GM23248 (cell line): ENCODE data around the gene ZMIZ1. TPM values are rescaled to one million over a fixed set of nuclear protein-coding genes. Genes with fewer than 3 reads are reported as not detected.

Experiments used
- DNase-seq: peaks from one replicate; pipeline ENCODE4 v3.0.0-alpha.2; 2015
- H2AFZ ChIP-seq: fragments of 200-600 bp; sonication (generic); 2 replicates; pipeline ENCODE4 v1.6.1; 2016; ENCODE audit warnings: antibody characterized with exemption
- H3F3A ChIP-seq: fragments of 200-600 bp; sonication (generic); 2 replicates; pipeline ENCODE4 v1.6.1; 2016; ENCODE audit warnings: mild to moderate bottlenecking, antibody characterized with exemption, mixed run types; ENCODE audit not compliant: insufficient read depth
- H3K27ac ChIP-seq: fragments of 200-600 bp; sonication (generic); 2 replicates; pipeline ENCODE4 v1.5.1; 2016; ENCODE audit warnings: mild to moderate bottlenecking
- H3K27me3 ChIP-seq: fragments of 200-600 bp; sonication (generic); replicated peaks from 2 replicates; pipeline ENCODE4 v1.6.1; 2016; ENCODE audit warnings: mild to moderate bottlenecking; ENCODE audit not compliant: insufficient read depth
- H3K36me3 ChIP-seq: fragments of 200-600 bp; sonication (generic); 2 replicates; pipeline ENCODE4 v1.6.1; 2016; ENCODE audit warnings: low read depth, mild to moderate bottlenecking
- H3K4me1 ChIP-seq: fragments of 200-600 bp; sonication (generic); 2 replicates; pipeline ENCODE4 v1.6.1; 2016; ENCODE audit warnings: mild to moderate bottlenecking; ENCODE audit not compliant: insufficient read depth
- H3K4me2 ChIP-seq: fragments of 200-600 bp; sonication (generic); one replicate; pipeline ENCODE4 v1.6.1; 2016; ENCODE audit warnings: mild to moderate bottlenecking; ENCODE audit not compliant: unreplicated experiment
- H3K4me3 ChIP-seq: fragments of 200-600 bp; sonication (generic); 2 replicates; pipeline ENCODE4 v1.5.1; 2016; ENCODE audit warnings: mild to moderate bottlenecking
- H3K79me2 ChIP-seq: fragments of 200-600 bp; sonication (generic); 2 replicates; pipeline ENCODE4 v1.6.1; 2016; ENCODE audit warnings: mild to moderate bottlenecking; ENCODE audit not compliant: insufficient read depth
- H3K9ac ChIP-seq: fragments of 200-600 bp; sonication (generic); 2 replicates; pipeline ENCODE4 v1.6.1; 2016; ENCODE audit warnings: mild to moderate bottlenecking
- H3K9me2 ChIP-seq: fragments of 200-600 bp; sonication (generic); 2 replicates; pipeline ENCODE4 v1.6.1; 2016; ENCODE audit warnings: mixed run types, mild to moderate bottlenecking, moderate library complexity; ENCODE audit not compliant: insufficient read depth
- H3K9me3 ChIP-seq: fragments of 200-600 bp; sonication (generic); one replicate; pipeline ENCODE4 v1.6.1; 2017; ENCODE audit warnings: low read depth
- H4K20me1 ChIP-seq: fragments of 200-600 bp; sonication (generic); 2 replicates; pipeline ENCODE4 v1.6.0; 2016; ENCODE audit not compliant: insufficient read depth
- EZH2 ChIP-seq: fragments of 200-600 bp; sonication (generic); IDR thresholded peaks from 2 replicates; pipeline ENCODE4 v1.6.1; 2018; ENCODE audit warnings: antibody characterized with exemption, mild to moderate bottlenecking; ENCODE audit not compliant: insufficient read depth, poor library complexity, severe bottlenecking
- EZH2phosphoT487 ChIP-seq: fragments of 200-600 bp; sonication (generic); IDR thresholded peaks from 2 replicates; pipeline ENCODE4 v1.6.1; 2018; ENCODE audit warnings: antibody characterized with exemption, moderate library complexity, mild to moderate bottlenecking, low read depth; ENCODE audit not compliant: insufficient read depth
- WGBS, 2 experiments: methylation state at CpG; one replicate each; pipeline ENCODE4 v1.1.6; 2015 to 2017; ENCODE audit warnings: low lambda C conversion rate in 2 of 2, low coverage in 1 of 2; ENCODE audit errors: missing lambda C conversion rate in 2 of 2; 5-methylcytosine and 5-hydroxymethylcytosine counted together
- in situ Hi-C: fragments of 300-500 bp; cut with MboI; formaldehyde crosslinking; loops from 2 replicates; pipeline ENCODE4 v1.15.0; 2020
- polyA plus RNA-seq: library from polyadenylated mRNA; unstranded; fragments of >200 nt; fragmentation: Nextera tagmentation; extraction: Ambion mirVana; gene quantifications from 2 replicates; pipeline ENCODE4 v1.2.1, GENCODE V29; 2016
- total RNA-seq: library from RNA; depleted of rRNA; stranded (reverse); fragments of >200 nt; shearing (Covaris generic); gene quantifications from 2 replicates; pipeline ENCODE4 v1.2.3, GENCODE V29; 2014

Gene ZMIZ1
- total and polyA plus RNA-seq, 2 experiments from 2014 or later, result 21.9 to 28.4 TPM

GRCh38 chr10:79163666-79163975 lies 94.9 kb downstream of the ZMIZ1 start:
- H3K79me2 ChIP-seq, result peaks cover 82% of the 10 kb centered on the region

GRCh38 chr10:79164075-79164474 lies 95.3 kb downstream of the ZMIZ1 start:
- peaks cover 37% of the 10 kb centered on the region for H3K4me1 ChIP-seq
- H3K9ac ChIP-seq, result peak overlapping the region; percentile 31; the same call in 1 of the 2 replicates
- TF ChIP-seq EZH2 (no peak), EZH2phosphoT487 (no peak)
- no peak for DNase-seq
- no peaks in the 10 kb centered on the region for H3K9me2 ChIP-seq
- peaks cover 12% of the 10 kb centered on the region for H3K36me3 ChIP-seq
- no peaks in the 10 kb centered on the region for H3K9me3 ChIP-seq
- no peak overlapping the region for H3K4me2 ChIP-seq
- H3K27me3 ChIP-seq, result no peaks in the 10 kb centered on the region
- WGBS, 2 experiments, result 95 to 97% methylated on average over 9 of the region's 9 CpGs
- peaks cover 82% of the 10 kb centered on the region for H3K79me2 ChIP-seq
- H3K4me3 ChIP-seq, result no peak overlapping the region
- H3F3A ChIP-seq, result peaks cover 10% of the 10 kb centered on the region
- in situ Hi-C loops, result no loop called here
- H2AFZ ChIP-seq, result no peak overlapping the region
- H3K27ac ChIP-seq, result peak overlapping the region; percentile 99
- no peaks in the 10 kb centered on the region for H4K20me1 ChIP-seq

More at GRCh38 chr10:79163666-79163975, 94.9 kb downstream of the ZMIZ1 start:
- Histone ChIP-seq H3K9me3 (no peaks in the 10 kb centered on the region), H2AFZ (no peak overlapping the region), H3K36me3 (peaks cover 12% of the 10 kb centered on the region), H3K4me2 (no peak overlapping the region), H3K4me3 (no peak overlapping the region), H3K9ac (peak overlapping the region; percentile 31; the same call in 1 of the 2 replicates), H3K27ac (peak overlapping the region; percentile 99), H3K4me1 (peaks cover 41% of the 10 kb centered on the region), H3K9me2 (no peaks in the 10 kb centered on the region), H3K27me3 (no peaks in the 10 kb centered on the region), H3F3A (peaks cover 12% of the 10 kb centered on the region), H4K20me1 (no peaks in the 10 kb centered on the region)
- in situ Hi-C loops, result no loop called here
- 97 to 98% methylated on average over 8 of the region's 8 CpGs for WGBS, 2 experiments
- DNase-seq, result no peak
- TF ChIP-seq EZH2phosphoT487, result no peak
- TF ChIP-seq EZH2, result no peak

GRCh38 chr10:79165070-79165778 lies 96.5 kb downstream of the ZMIZ1 start:
- peak; percentile 33 for DNase-seq
- Histone ChIP-seq H3K9ac (no peak overlapping the region), H3K9me2 (no peaks in the 10 kb centered on the region), H4K20me1 (no peaks in the 10 kb centered on the region), H3K4me2 (no peak overlapping the region), H3K4me1 (peaks cover 25% of the 10 kb centered on the region), H3K36me3 (peaks cover 21% of the 10 kb centered on the region), H3K27me3 (no peaks in the 10 kb centered on the region), H3F3A (peaks cover 7% of the 10 kb centered on the region; the same call in 1 of the 2 replicates), H2AFZ (no peak overlapping the region), H3K27ac (0 out of 2 replicates have a peak overlapping the region, but pooled peaks have one; percentile 21), H3K79me2 (peaks cover 91% of the 10 kb centered on the region), H3K9me3 (no peaks in the 10 kb centered on the region), H3K4me3 (no peak overlapping the region)
- TF ChIP-seq EZH2 (no peak), EZH2phosphoT487 (no peak)
- in situ Hi-C loops, result no loop called here
- 51 to 57% methylated on average over 11 of the region's 11 CpGs for WGBS, 2 experiments

- Histone ChIP-seq H3K4me3 (no peak overlapping the region), H3K9me3 (no peaks in the 10 kb centered on the region), H3F3A (peaks cover 5% of the 10 kb centered on the region; the same call in 1 of the 2 replicates), H3K79me2 (peaks cover 91% of the 10 kb centered on the region), H4K20me1 (no peaks in the 10 kb centered on the region), H3K9me2 (no peaks in the 10 kb centered on the region), H3K4me1 (peaks cover 14% of the 10 kb centered on the region), H3K27me3 (no peaks in the 10 kb centered on the region), H3K4me2 (no peak overlapping the region), H3K36me3 (peaks cover 22% of the 10 kb centered on the region), H2AFZ (no peak overlapping the region), H3K27ac (no peak overlapping the region), H3K9ac (no peak overlapping the region)
- in situ Hi-C loops, result no loop called here
- no peak for TF ChIP-seq EZH2
- TF ChIP-seq EZH2phosphoT487, result no peak
- no peak for DNase-seq
- whole genome bisulfite sequencing, 2 experiments, result 84 to 89% methylated on average over 7 of the region's 7 CpGs
Measured at GRCh38 chr10:79166312-79166721, 97.6 kb downstream of the ZMIZ1 start.
